HG03571 (cell line): ENCODE measurements around the gene FBN2.
"Not testable (repeated sequence)": the region's sequence is repeated elsewhere in the genome, so short reads cannot be mapped to it uniquely, and the experiment has no call there.

Experiments used
- ATAC-seq: cut with Tn5 transposase; IDR thresholded peaks from one replicate; pipeline ENCODE4 v1.9.1; 2021; ENCODE audit not compliant: unreplicated experiment

FBN2 gene

DNA sequence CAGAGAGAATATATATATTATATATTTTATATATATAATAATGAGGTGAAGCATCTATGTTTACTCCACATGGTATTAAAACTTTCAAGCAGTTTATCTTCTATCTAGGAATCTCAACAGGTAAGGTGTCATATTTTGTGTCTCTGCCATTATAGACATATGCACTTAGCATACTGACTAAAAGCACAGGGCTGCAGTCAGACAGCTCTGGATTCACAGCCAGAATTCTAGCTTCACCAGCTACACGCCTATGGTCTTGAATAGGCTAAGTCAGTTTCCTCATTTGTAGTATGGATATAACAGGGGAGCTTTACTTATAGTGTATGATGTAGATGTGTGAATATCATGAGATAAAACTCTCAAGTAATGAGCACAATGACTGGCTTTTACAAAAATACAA lies 57.9 kb downstream of the FBN2 start:
- ATAC-seq: no peak

DNA sequence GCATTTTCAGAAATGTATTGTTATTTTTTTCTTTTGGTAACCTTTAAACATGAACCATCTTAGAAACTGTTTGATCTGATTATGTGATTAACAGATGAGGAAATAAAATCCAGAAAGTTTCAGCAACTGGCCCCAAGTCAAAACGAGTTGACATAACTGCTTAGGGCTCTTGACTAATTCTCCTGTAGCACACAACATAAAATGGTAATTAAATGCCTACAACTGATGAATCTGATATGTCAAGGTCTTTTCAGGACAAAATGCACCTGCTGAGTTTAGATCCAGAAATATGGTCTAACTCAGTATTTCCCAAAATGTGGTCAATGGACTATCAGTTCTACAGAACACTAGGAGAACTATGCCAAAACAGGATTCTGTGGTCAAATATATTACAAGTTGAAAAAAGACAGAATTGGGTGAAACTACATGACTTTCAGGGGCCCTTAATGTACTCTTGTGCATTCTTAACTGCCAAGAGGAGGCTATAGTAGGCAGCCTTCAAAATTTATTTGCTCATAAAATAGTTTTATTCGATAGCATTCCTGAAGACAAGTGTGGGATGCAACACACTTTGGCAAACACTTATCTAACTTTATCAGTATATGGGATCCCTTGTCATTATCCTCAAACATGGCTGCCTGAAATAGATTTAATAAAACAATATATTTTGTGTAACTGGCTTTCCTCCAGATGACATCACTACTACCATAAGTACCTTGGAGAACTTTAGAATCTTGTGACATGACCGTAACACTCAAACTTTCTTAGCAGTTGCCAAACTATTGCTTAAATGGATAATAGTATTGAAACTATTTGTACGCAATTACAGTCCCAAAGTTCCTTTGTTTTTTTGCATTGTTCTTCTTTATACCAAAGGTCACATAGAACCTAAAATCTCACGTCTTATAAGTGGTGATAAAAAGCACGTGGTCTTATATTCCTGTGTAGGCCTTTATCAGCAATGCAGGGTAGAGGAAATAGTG lies 59.4 kb downstream of the FBN2 start:
- no peak for ATAC-seq

DNA sequence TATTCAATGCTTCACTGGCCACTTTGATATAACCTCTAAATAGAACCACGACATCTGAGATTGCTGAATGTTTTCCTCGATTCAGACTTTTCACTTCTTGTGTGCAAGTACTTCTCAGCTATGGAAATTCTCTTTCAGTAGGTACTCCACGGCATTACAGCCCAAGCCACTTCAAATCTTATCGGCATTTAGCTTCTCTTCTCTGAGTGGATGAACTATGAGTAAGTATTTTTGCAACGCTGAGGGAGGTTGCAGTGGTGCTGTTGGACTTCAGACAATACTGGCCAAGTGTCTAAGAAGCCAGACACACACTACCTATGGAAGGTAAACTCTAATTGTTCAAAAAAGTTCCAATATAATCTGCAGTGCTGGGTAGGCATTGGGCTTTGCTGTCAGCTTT lies 60.1 kb downstream of the FBN2 start:
- ATAC-seq: no peak

DNA sequence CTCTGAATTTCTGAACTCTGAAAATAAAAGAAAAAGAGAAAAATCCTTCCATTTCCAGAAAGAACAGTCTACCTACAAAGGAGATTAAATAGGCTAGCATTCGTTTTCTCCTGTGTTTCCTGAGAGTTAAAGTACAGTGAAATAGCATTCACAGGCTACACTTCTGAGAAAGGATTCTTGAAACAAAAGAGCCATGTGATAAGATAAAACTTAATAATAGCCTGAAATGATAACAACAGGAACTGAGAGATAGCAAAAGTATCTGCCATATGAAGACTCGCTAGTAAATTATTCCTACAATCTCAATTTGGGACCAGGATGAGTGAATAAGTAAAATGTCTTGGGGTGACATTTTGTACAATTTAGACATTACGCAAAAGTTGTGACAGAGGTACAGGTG lies 62.4 kb downstream of the FBN2 start:
- ATAC-seq: no peak

DNA sequence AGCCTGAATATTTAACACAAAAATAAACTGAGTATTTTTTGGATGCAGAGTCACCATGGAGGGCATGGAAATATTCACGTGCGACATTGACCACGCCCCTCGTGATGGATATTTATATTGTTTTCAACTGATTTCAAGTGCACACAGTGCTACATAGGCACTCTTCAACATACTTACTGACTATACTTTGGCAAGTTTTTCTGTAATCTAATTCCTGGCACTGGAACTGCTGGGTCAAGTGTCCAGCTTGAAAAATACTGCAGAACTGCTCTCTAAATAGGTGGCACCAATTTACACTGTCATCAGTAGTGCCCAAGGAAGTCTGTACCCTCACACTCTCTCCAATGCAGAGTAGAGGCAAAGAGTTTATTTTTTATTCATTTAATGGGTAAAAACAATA lies 65.1 kb downstream of the FBN2 start:
- ATAC-seq: no peak

DNA sequence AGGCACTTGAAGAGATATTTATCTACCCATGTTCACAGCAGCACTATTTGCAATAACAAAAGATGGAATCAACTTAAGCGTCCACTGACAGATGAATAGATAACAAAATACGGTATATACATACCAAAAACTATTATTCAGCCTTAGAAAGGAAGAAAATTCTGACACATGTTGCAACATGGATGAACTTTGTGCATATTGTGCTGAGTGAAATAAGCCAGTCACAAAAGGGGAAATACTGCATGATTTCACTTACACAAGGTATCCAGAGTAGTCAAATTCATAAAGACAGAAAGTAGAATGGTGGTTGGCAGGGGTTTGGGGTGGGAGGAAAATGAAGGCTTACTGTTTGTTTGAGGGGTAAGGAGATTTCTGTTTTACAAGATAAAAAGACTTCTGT lies 66.0 kb downstream of the FBN2 start:
- ATAC-seq: no peak

DNA sequence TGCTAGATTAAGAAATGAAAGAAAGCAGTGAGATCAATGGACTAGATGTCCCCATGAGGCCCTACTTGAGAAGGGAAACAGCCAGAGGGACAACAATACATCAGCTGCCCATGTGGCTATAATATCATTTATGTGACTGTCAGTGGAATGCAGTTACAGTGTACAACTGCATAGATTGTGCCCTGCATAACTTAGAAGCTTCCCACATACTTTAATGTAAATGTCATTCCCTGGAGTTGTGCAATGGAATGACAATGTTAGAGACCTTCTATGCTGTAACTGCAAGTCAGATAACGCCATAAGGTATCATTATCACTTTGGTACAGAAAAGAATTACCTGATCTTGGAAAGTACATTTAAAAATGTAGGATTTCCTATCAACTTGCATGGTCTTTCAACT lies 67.4 kb downstream of the FBN2 start:
- ATAC-seq: no peak

DNA sequence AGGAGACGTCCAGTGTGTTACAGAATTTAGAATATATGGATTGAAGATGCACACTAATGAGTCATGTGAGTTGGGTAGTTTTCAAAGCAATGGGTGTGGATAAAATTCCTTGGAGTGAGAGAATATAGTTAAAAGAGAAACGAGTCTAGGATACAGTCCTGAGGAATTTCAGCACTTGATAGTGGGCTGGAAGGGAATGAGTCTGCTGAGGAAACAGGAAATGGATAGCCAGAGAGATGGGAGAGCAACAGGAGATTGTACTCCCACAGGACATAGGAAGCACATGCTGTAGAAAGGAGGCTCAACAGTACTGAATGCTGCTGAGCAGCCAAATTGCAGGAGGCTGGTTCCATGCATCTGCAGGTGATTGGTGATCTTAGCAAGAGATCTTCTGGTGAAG lies 68.1 kb downstream of the FBN2 start:
- no peak for ATAC-seq

DNA sequence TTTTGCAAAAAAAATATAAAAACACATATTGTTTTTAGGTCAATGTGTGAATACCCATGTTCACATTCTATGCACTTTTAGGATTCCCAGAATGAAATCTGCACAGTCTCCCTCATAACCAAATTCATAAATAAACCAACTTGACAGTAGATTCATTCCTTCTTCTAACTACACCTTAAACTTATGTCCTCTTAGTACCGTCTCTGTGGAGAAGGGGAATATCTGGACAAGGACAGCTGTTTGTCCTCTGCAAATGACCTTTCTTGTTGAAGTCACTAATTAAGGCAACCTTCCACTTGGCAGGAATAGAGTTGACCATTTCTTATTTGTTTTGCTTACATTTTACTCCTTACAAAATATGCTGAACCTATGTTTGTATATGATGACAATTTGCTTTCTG lies 71.1 kb downstream of the FBN2 start:
- no peak for ATAC-seq

DNA sequence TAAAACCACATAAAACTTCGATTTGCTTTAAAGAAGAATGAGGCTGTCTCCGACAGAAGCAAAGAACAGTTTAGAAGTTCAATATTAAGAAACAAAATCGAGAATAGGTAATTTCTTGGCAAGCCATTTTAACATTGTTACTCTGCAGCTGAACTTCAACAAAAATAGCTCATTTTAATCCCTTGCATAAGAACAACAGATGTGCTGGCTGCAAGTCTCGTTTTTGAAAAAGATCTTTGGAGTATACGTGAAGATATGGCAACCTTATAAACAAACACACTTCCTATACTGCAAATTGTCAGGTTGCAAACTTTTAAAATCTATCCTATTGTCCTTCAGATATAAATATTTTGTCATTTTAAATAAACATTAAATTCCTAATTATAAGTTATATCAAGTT lies 71.5 kb downstream of the FBN2 start:
- ATAC-seq: no peak

DNA sequence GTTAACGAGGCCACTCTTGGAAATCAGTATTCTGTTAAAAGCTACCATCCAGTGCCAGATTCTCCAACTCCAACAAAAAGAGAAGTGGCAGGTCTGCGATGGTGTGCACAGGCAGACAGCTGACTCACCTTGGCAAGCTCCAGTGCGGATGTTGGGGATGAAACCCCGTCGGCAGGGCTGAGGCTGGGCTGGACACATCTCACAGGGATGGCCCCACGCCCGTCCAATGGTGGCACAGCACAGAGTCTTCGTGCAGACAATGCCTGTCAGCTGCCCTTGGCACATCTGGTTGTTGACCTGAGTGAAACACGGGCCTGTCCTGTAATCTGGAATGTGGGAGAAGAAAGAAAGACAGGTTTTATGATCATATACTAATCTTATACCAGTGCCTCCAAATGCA lies 73.4 kb downstream of the FBN2 start:
- ATAC-seq: no peak

DNA sequence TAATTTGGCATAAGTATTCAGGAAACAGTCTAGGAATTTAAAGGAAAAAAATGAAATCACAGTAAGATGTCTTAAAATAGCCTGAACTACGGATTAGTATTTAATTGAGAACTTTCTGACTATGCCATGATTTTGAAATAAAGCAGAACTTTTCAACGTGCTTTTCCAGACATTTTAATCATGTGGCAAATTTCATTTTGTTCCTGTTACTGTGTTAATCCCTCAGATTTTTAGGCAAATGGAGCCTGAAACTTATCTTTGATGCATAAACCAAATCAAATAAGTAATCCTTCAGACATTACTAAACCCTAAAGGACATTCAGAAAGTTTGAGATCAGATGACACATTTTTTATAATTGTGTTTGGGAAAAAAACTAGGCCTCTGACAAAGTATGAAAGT lies 75.7 kb downstream of the FBN2 start:
- no peak for ATAC-seq

DNA sequence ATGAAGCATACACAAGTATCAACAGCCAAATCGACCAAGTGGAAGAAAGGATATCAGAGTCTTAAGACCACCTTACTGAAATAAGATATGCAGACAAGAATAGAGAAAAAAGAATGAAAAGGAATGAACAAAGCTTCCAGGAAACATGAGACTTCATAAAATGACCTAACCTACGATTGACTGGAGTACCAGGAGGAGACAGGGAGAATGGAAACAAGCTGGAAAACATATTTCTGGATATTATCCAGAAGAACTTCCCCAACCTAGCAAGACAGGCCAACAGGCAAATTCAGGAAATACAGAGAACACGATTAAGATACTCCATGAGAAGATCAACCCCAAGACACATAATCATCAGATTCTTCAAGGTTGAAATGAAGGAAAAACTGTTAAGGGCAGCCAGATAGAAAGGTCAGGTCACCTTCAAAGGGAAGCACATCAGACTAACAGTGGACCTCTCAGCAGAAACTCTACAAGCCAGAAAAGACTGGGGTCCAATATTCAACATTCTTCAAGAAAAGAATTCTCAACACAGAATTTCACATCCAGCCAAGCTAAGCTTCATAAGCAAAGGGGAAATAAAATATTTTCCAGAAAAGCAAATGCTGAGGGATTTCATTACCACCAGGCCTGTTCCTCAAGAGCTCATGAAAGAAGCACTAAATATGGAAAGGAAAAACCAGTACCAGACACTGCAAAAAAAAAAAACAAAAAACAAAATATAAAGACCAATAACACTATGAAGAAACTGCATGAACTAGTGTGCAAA lies 80.7 kb downstream of the FBN2 start:
- ATAC-seq: not testable (repeated sequence)

DNA sequence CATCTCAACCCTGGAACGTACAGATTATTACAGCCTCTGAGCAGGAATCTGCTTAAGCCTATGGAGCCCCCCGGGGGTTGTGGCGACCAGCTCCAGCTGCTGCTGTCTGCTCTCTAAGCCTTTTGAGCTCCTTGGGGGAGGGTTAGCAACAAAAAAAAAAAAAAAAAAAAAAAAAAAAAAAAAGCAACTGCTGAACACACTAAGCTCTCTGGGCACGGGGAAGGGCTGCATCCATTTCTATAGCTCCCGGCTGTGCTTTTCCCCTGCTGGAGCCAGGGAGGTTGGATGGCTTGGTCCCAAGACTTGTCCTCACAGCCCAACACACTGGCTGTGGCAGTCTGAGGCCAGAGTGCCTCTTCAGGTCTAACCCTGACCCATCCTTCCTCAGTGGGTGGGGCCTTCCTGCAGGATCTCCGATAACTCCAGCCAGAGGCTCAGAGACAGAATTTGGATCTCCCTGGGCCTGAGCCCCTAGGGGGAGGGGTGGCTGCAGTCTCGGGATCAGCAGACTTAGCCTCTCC lies 82.1 kb downstream of the FBN2 start:
- ATAC-seq: no peak

DNA sequence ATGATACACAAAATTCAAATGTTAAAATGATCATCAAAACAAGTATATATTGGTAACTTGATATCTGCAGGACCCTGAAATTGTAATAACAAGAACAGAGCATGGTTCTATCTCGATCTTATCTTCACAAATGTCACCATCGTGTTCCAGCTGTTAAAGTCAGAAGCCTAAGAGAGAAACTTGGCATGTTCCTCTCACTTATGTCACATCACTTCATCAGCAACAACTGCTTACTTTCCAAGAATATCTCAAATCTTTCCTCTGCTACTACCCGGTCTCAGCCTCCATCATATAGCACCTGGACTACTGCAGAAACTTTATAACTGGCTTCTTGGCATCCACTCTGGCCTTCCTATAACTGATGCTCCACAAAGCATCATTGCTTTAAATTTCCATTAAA lies 84.9 kb downstream of the FBN2 start:
- no peak for ATAC-seq

DNA sequence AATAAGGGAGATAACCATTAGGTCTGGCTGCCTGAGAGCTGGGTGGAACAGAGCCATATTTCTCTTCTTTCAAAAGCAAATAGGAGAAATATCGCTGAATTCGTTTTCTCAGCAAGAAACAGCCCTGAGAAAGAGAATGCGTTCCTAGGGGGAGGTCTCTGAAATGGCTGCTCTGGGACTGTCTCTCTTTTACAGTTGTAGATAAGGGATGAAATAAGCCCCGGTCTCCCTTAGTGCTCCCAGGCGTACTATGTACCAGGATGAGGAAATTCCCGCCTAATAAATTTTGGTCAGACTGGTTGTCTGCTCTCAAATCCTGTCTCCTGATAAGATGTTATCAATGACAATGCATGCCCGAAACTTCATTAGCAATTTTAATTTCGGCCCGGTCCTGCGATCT lies 90.8 kb downstream of the FBN2 start:
- ATAC-seq: not testable (repeated sequence)

DNA sequence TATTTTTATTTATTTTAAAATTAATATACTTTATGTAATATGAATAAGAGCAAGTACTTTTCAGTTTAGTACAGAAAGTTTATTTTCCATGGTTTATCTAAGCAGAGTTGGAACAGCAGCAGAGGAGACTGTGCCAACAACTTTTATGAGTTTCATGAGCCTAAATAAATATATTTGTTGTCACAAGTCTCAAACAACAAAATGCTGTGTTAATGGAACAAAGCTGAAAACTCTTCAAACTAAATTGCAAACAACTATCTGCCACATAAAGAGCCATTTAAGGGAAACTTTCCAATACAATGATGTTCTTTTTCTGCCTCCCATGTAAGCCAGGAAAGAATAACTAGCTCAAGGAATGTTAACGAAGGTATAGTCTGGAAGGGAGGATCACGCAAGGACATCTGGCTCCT lies 96.1 kb downstream of the FBN2 start:
- ATAC-seq: no peak

DNA sequence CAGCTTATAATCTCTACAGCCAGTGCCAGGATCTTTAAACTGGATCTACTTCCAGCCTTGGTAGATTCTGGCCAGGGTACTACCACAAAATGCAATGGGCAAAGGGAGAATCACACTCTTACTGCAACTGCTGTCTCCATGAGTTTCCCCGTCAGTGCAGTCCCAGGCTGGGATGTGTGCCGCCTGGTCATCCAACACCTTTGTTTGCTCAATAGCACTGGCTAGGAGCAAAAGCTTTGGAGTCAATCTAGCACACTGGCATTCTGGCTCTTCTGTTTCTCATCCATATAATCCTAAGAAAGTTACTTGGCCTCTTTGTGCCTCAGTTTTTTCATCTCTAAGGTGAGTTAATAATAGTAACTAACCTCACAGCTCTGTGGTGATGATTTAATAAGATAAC lies 96.9 kb downstream of the FBN2 start:
- no peak for ATAC-seq

DNA sequence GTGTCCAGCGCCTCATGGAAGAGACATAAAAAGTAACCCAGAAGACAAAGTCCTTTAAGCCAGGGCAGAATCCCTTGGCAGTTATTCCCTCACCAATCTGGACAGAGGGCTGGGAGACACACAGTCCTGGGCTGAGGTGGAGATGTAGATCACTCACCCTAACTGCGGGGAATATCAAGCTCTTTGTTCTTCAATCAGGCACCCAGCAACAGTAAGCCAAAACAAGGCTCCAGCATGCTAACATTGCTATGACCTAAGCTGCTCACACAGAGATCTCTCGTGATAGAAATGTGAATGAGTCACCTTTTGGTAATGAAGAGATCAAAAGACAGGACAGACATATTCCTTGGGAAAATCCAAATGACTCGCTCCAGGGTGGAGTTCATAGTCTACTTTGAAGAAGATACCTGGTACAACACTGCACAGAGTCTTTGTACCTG lies 101.3 kb downstream of the FBN2 start:
- no peak for ATAC-seq

DNA sequence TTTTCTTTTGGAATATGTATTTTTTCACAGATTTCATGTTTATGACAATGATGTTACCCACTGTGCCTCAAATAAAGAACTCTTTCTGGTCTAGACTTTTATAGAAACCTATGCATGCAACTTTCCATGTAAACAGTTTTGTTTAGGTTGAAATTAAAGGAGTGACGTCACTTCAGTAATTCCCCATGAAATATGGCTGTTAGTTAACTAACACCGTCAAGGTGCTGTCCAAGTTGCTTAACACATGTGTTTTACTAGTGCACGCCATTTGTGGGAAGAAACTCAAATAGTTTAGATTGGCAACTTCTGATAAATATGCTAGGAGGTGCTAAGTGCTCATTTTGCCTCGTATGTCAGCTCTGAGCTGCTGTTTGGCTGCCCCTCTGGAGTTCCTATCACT lies 102.2 kb downstream of the FBN2 start:
- ATAC-seq: no peak

DNA sequence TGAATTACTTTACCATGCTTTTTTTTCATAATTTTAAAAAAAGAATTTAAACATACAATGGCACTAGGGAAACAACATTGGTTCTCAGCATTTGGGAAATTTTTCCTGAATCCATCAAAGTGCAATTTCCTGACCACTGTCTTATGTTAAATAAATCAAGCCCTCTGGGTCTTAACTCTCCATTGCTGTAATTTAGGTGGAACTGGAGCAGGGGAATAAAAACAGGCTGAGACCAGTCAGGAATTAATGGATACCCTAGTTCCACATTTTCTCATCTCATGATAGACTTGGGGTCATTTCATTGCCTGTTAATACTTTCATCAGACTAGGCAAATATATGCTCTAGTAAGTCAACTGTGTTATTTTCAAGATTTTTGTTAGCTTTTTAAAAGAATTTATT lies 103.1 kb downstream of the FBN2 start:
- ATAC-seq: no peak

DNA sequence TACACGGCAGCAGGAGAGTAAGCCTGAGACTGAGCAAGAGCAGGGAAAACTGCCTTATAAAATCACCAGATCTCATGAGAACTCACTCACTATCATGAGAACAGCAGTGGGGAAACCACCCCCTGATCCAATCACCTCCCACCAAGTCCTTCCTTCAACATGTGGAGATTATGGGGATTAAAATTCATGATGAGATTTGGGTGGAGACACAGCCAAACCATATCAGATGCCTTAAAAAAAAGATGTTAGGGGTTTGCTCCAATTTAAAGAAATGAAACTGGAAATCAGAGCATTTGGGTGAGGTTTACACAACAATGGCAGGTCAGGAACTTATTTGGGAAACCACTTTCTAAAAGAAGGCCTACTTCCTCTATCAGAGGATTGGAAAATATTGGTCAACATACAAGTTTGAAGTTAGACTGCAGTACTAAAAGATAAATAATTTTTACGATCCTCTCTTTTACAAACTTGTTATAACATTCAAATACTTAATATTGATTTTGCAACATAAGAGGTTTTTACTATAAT lies 105.1 kb downstream of the FBN2 start:
- ATAC-seq: no peak
